PC-3 (cell line): Measurements from ENCODE around the gene NDUFB6. TPM values are rescaled to one million over a fixed set of nuclear protein-coding genes. Genes with fewer than 3 reads are reported as not detected.
"Not testable (repeated sequence)": the region's sequence is repeated elsewhere in the genome, so short reads cannot be mapped to it uniquely, and the experiment has no call there.

ENCODE experiments used
- ATAC-seq: fragments of 200-7000 bp; cut with Tn5 transposase; 2 replicates; pipeline ENCODE4 v1.9.1; 2020; ENCODE audit warnings: mild to moderate bottlenecking, moderate library complexity
- BruUV-seq: library from RNA; stranded (reverse); fragments of 400-500 nt; replicated peaks from 2 replicates; lab custom pipeline; 2021; lab: Mats Ljungman, UMichigan
- CTCF ChIA-PET: fragments of 300-600 bp; sonication (Branson Sonifier 250); formaldehyde crosslinking; loops from one replicate; lab custom pipeline; 2022; ENCODE audit warnings: antibody characterized with exemption; lab: Charles Lee
- POLR2A ChIA-PET: fragments of 300-600 bp; sonication (Branson Sonifier 250); formaldehyde crosslinking; loops from one replicate; lab custom pipeline; 2022; ENCODE audit warnings: antibody characterized with exemption; ENCODE audit not compliant: unreplicated experiment; lab: Charles Lee
- DNase-seq: peaks from one replicate; pipeline ENCODE4 v3.0.0-alpha.2; 2015
- H2AFZ ChIP-seq: fragments of 300-600 bp; sonication (generic); 2 replicates; pipeline ENCODE4 v1.6.0; 2016; ENCODE audit warnings: antibody characterized with exemption, low read length
- H3F3A ChIP-seq: fragments of 300-600 bp; sonication (generic); one replicate; pipeline ENCODE4 v1.6.0; 2017; ENCODE audit warnings: antibody characterized with exemption, low read length, control low read depth, mild to moderate bottlenecking; ENCODE audit not compliant: unreplicated experiment
- H3K27ac ChIP-seq: fragments of 300-600 bp; sonication (generic); 2 replicates; pipeline ENCODE4 v1.5.1; 2016; ENCODE audit warnings: mild to moderate bottlenecking, low read length
- H3K27me3 ChIP-seq: fragments of 300-600 bp; sonication (generic); 2 replicates; pipeline ENCODE4 v1.6.1; 2016; ENCODE audit warnings: low read length, mixed read lengths
- H3K36me3 ChIP-seq: fragments of 300-600 bp; sonication (generic); 2 replicates; pipeline ENCODE4 v1.6.1; 2016; ENCODE audit warnings: low read depth, mixed run types, low read length, mixed read lengths
- H3K4me1 ChIP-seq: fragments of 300-600 bp; sonication (generic); 2 replicates; pipeline ENCODE4 v1.5.1; 2016; ENCODE audit warnings: low read length; ENCODE audit not compliant: insufficient read depth
- H3K4me2 ChIP-seq: fragments of 300-600 bp; sonication (generic); 2 replicates; pipeline ENCODE4 v1.6.0; 2016; ENCODE audit warnings: low read length
- H3K4me3 ChIP-seq: fragments of 300-600 bp; sonication (generic); 2 replicates; pipeline ENCODE4 v1.5.1; 2016; ENCODE audit warnings: mild to moderate bottlenecking, low read length, mixed read lengths
- H3K79me2 ChIP-seq: fragments of 300-600 bp; sonication (generic); 2 replicates; pipeline ENCODE4 v1.6.1; 2017; ENCODE audit warnings: low read length, mixed read lengths
- H3K9ac ChIP-seq: fragments of 300-600 bp; sonication (generic); 2 replicates; pipeline ENCODE4 v1.6.0; 2016; ENCODE audit warnings: mild to moderate bottlenecking, low read length
- H3K9me2 ChIP-seq: fragments of 300-600 bp; sonication (generic); replicated peaks from 2 replicates; pipeline ENCODE4 v1.6.1; 2016; ENCODE audit warnings: mixed run types, low read length, mixed read lengths
- H3K9me3 ChIP-seq: fragments of 300-600 bp; sonication (generic); 2 replicates; pipeline ENCODE4 v1.6.1; 2016; ENCODE audit warnings: low read length, mixed read lengths
- H4K20me1 ChIP-seq: fragments of 300-600 bp; sonication (generic); 2 replicates; pipeline ENCODE4 v1.6.1; 2016; ENCODE audit warnings: low read length, mixed read lengths
- CTCF ChIP-seq: fragments of 300-600 bp; sonication (generic); conservative IDR thresholded peaks from 2 replicates; pipeline ENCODE4 v1.5.1; 2017; ENCODE audit warnings: antibody characterized with exemption, low read depth, mild to moderate bottlenecking, low read length
- EZH2 ChIP-seq: fragments of 300-600 bp; sonication (generic); IDR thresholded peaks from one replicate; pipeline ENCODE4 v1.6.1; 2017; ENCODE audit warnings: antibody characterized with exemption, mild to moderate bottlenecking, low read length; ENCODE audit not compliant: unreplicated experiment
- EZH2phosphoT487 ChIP-seq: fragments of 300-600 bp; sonication (generic); IDR thresholded peaks from 2 replicates; pipeline ENCODE4 v1.6.1; 2018; ENCODE audit warnings: mild to moderate bottlenecking, antibody characterized with exemption, low read length, borderline replicate concordance
- intact Hi-C: fragments of 100-400 bp; cut with micrococcal nuclease; formaldehyde crosslinking; loops from 2 replicates; pipeline ENCODE4 v1.9.0; 2023
- total RNA-seq: library from RNA; depleted of rRNA; stranded (reverse); fragments of >200 nt; gene quantifications from 2 replicates; pipeline ENCODE4 v1.2.3, GENCODE V29; 2014

Gene NDUFB6
- total RNA-seq, 1 experiment from 2014 or later, result 86.4 TPM

DNA sequence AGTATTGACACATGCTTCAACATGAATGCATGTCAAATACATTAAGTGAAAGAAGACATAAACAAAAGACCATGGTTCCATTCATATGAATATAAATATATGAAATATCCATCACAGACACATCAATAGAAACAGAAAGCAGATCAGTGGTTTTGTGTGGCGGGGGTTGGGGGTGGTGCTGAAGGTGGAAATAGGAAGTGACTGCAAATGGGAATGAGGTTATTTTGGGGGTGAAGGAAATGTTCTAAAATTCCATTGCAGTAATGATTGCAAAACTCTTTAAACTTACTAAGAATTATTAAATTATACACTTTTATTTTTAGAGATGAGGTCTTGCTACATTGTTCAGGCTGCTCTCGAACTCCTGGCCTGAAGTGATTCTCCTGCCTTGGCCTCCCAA, 33.9 kb upstream of the NDUFB6 start:
- no TSS peak for BruUV-seq
- no peak for TF ChIP-seq CTCF
- Histone ChIP-seq H3K79me2 (no peaks in the 10 kb centered on the region), H3K4me1 (peaks cover 9% of the 10 kb centered on the region), H3K36me3 (no peaks in the 10 kb centered on the region), H3K4me3 (no peak overlapping the region), H3K27me3 (no peaks in the 10 kb centered on the region), H3K9ac (no peak overlapping the region), H3F3A (no peaks in the 10 kb centered on the region), H3K27ac (no peak overlapping the region), H4K20me1 (no peaks in the 10 kb centered on the region), H3K9me3 (no peaks in the 10 kb centered on the region), H2AFZ (no peak overlapping the region), H3K9me2 (no peaks in the 10 kb centered on the region), H3K4me2 (no peak overlapping the region)
- DNase-seq (no peak), ATAC-seq (no peak)
- POLR2A ChIA-PET, result no interaction called here
- intact Hi-C loops, result no loop called here
- CTCF ChIA-PET, result no interaction called here

DNA sequence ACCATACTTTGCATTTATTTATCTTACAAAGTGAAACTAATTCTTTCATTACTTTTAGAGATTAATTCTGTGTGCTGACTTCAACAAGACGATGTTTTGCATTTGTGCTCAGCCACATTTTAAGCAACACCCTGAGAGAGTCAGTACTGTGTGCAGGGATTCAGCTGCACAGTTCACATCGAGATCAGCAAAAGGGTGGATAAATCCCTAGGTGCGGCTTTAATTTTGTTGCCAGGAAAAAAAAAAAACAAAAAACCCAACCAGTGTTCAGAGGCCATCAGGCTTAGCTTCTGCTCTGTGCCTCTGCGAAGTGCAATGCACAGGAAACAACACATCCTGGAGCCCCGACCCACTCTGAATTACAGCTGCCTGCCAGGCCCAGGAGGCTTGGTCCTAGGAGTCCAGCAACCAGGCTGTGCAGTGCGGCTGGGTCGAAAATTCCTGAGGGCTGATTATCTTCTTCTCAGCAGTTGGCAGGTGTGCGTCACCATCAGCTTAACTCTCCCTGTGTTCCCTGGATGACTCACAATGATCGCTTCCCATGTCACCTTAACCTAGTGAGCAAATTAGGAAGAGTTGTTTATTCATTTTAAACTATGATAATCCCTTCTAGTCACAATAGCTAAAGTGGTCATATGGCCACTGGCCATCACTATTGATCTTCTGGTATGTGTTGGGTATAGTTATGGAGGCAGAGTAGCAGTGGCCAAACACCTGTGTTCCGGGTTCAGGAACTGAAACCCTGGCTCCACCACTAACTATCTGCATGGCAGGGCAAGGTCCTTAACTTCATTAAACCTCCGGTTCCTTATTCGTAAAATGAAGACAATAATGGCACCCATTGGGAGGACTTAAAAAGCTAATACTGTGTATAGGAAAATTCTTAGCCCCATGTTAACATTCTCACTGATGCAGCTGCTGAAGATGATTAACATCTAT, 31.2 kb upstream of the NDUFB6 start:
- POLR2A ChIA-PET, result no interaction called here

GRCh38 chr9:32599021-32599420, 26.1 kb upstream of the NDUFB6 start:
- POLR2A ChIA-PET, intact Hi-C loops: not testable (repeated sequence)

More for the DNA sequence above, 31.2 kb upstream of the NDUFB6 start:
- Histone ChIP-seq H3K4me1 (peaks cover 9% of the 10 kb centered on the region), H3K36me3 (no peaks in the 10 kb centered on the region), H3K9ac (peak overlapping the region; percentile 64), H4K20me1 (no peaks in the 10 kb centered on the region), H3K4me2 (peak overlapping the region; percentile 82), H3K27ac (peak overlapping the region; percentile 86), H3K4me3 (peak overlapping the region; percentile 54; the same call in 1 of the 2 replicates), H3K9me2 (no peaks in the 10 kb centered on the region), H3K79me2 (no peaks in the 10 kb centered on the region), H3K27me3 (no peaks in the 10 kb centered on the region), H3F3A (no peaks in the 10 kb centered on the region), H3K9me3 (no peaks in the 10 kb centered on the region), H2AFZ (peak overlapping the region; percentile 60; the same call in 1 of the 2 replicates)
- intact Hi-C loops, result no loop called here
- no TSS peak for BruUV-seq
- TF ChIP-seq EZH2phosphoT487 (no peak), CTCF (no peak), EZH2 (no peak)
- peak; percentile 91 for DNase-seq
- CTCF ChIA-PET, result no interaction called here
- peak; percentile 100 for ATAC-seq

More at GRCh38 chr9:32599021-32599420, 26.1 kb upstream of the NDUFB6 start:
- H3F3A ChIP-seq, BruUV-seq, ATAC-seq, CTCF ChIA-PET, H3K9ac ChIP-seq, H3K9me3 ChIP-seq, H2AFZ ChIP-seq, H3K36me3 ChIP-seq, H3K27ac ChIP-seq, H4K20me1 ChIP-seq, H3K27me3 ChIP-seq, H3K9me2 ChIP-seq, H3K4me2 ChIP-seq, DNase-seq, H3K79me2 ChIP-seq, H3K4me3 ChIP-seq: not testable (repeated sequence)
- peaks cover 11% of the 10 kb centered on the region for H3K4me1 ChIP-seq
